HG03060 (cell line): ENCODE data around the gene OPHN1.

Experiments
- ATAC-seq: cut with Tn5 transposase; IDR thresholded peaks from one replicate; pipeline ENCODE4 v1.9.1; 2021; ENCODE audit warnings: low read depth, moderate number of reproducible peaks; ENCODE audit not compliant: unreplicated experiment

OPHN1 gene, protein sequence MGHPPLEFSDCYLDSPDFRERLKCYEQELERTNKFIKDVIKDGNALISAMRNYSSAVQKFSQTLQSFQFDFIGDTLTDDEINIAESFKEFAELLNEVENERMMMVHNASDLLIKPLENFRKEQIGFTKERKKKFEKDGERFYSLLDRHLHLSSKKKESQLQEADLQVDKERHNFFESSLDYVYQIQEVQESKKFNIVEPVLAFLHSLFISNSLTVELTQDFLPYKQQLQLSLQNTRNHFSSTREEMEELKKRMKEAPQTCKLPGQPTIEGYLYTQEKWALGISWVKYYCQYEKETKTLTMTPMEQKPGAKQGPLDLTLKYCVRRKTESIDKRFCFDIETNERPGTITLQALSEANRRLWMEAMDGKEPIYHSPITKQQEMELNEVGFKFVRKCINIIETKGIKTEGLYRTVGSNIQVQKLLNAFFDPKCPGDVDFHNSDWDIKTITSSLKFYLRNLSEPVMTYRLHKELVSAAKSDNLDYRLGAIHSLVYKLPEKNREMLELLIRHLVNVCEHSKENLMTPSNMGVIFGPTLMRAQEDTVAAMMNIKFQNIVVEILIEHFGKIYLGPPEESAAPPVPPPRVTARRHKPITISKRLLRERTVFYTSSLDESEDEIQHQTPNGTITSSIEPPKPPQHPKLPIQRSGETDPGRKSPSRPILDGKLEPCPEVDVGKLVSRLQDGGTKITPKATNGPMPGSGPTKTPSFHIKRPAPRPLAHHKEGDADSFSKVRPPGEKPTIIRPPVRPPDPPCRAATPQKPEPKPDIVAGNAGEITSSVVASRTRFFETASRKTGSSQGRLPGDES

GRCh38 chrX:68433155-68433980 lies at the start of gene OPHN1:
TSS of gene OPHN1 (minus strand) at chrX:68433495. CDS start at chrX:68433020, 475 bp downstream.
- no peak for ATAC-seq

- no peak for ATAC-seq
These were observed 47.7 kb upstream of the OPHN1 start for GRCh38 chrX:68480969-68481368.

DNA sequence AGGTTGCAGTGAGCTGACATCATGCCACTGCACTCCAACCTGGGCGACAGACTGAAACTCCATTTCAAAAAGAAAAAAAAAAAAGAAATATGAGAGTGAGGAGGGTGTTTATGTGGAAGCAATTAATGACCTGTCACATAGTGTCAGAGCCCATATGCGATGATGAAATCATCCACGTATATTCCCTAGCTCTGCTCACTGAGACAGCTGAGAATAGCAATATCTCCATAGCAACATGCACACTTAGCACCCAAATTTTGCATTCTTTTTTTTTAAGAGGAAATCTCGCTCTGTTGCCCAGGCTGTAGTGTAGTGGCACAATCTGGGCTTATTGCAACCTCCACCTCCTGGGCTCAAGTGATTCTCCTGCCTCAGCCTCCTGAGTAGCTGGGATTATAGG lies 31.5 kb upstream of the OPHN1 start:
- ATAC-seq: no peak

DNA sequence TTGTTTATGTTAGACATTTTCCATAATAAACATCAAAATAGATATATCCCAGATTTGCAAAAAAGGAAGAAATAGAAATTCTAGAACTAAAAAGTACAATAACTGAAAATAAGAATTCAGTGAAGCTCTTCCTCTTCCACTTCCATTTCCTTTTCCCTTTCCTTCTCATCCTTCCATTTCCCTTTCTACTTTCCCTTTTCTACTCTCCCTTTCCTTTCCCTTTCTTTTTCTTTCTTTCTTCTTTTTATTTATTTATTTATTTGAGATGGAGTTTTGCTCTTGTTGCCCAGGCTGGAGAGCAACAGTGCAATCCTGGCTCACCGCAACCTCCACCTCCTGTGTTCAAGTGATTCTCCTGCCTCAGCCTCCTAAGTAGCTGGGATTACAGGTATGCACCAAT lies 30.6 kb upstream of the OPHN1 start:
- ATAC-seq: no peak

DNA sequence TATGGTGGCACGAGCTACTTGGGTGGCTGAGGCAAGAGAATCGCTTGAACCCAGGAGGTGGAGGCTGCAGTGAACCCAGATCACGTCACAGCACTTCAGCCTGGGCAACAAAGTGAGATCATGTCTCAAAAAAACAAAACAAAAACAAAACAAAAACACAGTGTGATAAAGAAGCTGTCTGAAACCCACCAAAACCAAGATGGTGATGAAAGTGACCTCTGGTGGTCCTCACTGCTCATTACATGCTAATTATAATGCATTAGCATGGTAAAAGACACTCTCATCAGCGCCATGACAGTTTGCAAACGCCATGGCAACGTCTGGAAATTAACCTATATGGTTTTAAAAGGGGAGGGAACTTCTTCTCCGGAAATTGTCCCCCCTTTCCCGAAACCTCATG lies 29.4 kb upstream of the OPHN1 start:
- ATAC-seq: no peak

DNA sequence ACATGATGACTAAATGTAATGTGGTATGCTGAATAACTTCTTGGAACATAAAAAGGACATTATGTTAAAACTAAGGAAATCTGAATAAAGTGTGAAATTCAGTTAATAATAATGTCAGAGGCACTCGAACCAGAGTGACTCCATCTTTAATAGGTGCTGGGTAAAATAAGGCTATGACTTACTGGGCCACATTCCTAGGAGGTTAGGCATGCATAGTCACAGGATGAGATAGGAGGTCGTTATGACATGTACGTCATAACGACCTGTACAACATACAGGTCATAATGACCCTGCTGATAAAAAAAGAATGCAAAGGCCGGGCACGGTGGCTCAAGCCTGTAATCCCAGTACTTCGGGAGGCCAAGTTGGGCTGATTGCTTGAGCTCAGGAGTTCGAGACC lies 28.9 kb upstream of the OPHN1 start:
- no peak for ATAC-seq

GRCh38 chrX:68461576-68461975 lies 28.3 kb upstream of the OPHN1 start:
- no peak for ATAC-seq

GRCh38 chrX:68461093-68461492 lies 27.8 kb upstream of the OPHN1 start:
- ATAC-seq: no peak

GRCh38 chrX:68455151-68455510 lies 21.8 kb upstream of the OPHN1 start:
- ATAC-seq: no peak

DNA sequence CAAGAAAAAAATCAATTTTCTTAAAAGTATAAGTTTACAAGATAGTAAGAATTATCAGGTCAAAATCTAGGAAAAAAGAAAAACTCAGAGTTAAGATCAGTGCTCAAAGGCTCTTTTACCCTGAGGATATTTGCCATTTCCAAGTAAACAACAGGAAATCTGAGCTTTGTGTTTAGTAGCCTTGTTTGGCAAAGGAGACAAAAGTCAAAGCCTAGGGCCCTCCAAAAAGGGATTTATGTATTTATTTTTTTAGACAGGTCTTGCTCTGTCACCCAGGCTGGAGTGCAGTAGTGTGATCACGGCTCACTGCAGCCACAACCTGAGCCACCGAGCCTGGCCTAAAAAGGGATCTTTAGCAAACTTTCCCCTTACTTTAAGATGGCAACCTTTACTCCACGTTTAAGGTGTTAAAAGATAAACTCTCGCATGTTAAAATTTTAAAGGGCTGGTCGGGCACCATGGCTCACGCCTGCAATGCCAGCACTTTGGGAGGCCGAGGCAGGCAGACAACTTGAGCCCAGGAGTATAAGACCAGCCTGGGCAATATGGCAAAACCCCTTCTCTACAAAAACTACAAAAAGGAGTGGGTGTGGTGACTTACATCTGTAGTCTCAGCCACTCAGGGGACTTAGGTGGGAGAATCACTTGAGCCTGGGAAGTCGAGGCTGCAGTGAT lies 21.3 kb upstream of the OPHN1 start:
- ATAC-seq: no peak

DNA sequence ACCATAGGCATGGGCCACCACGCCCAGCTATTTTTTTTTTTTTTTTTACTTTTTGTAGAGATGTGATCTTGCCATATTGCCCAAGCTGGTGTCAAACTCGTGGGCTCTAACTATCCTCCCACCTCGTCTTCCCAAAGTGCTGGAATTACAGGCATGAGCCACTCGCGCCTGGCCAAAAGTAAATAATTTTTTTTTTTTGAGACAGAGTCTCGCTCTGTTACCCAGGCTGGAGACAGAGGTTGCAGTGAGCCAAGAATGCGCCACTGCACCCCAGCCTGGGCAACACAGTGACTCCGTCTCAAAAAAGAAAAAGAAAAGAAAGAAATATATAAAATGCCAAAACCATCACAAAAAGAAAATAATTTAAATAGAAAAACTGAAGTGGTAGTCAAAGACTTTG lies 18.4 kb upstream of the OPHN1 start:
- no peak for ATAC-seq

GRCh38 chrX:68443155-68443868 lies 10.0 kb upstream of the OPHN1 start:
- peak; percentile 92 for ATAC-seq

GRCh38 chrX:68440940-68441339 lies 7.6 kb upstream of the OPHN1 start:
- no peak for ATAC-seq

- ATAC-seq: no peak
These were observed 7.1 kb upstream of the OPHN1 start for GRCh38 chrX:68440442-68440841.

GRCh38 chrX:68439341-68439740 lies 6.0 kb upstream of the OPHN1 start:
- no peak for ATAC-seq

DNA sequence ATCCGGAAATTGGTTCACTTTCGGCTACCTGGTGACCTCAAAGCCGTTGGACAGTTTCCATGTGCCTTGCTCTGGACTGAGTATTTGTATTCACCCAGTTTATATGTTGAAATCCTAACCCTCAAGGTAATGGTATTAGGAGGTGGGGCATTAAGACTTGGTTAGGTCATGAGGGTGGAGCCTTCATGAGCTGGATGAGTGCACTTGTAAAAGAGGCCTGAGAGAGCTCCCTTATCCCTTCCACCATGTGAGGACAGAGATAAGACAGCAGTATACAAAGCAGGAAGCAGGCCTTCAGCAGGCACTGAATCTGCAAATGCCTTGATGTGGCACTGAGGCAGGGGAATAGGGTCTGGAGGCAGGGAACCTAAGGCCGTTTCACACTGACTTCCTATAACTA lies 5.3 kb upstream of the OPHN1 start:
- no peak for ATAC-seq

GRCh38 chrX:68433981-68434299 lies 645 bp upstream of the OPHN1 start:
- ATAC-seq: no peak

GRCh38 chrX:68432648-68433047 lies 647 bp downstream of the OPHN1 start:
- ATAC-seq: no peak

GRCh38 chrX:68431836-68432235 lies 1.5 kb downstream of the OPHN1 start:
- ATAC-seq: no peak

DNA sequence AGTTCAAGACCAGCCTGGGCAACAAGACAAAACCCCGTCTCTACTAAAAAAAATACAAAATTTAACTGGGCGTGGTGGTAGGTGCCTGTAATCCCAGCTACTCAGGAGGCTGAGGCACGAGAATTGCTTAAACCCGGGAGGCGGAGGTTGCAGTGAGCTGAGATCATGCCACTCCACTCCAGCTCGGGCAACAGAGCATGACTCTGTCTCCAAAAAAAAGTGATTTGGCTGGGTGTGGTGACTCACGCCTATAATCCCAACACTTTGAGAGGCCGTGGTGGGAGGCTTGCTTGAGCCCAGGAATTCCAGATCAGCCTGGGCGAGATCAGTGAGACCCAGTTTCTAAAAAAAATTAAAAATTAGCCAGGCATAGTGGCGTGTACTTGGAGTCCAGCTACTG lies 4.1 kb downstream of the OPHN1 start:
- ATAC-seq: no peak
